ENCODE data around the gene SHISAL2B. TPM values are rescaled to one million over a fixed set of nuclear protein-coding genes. Genes with fewer than 3 reads are reported as not detected.

The SHISAL2B gene
- total RNA-seq, 1 donor from 2014 or later, result not detected

GRCh38 chr5:64744914-64745313, 54.6 kb downstream of the SHISAL2B start:
- Mint-ChIP-seq H3K36me3 (ENCODE audit: unreplicated experiment) (no peaks in the 10 kb centered on the region), H3K4me3 (ENCODE audit: unreplicated experiment) (no peak overlapping the region), H3K9me3 (ENCODE audit: unreplicated experiment) (no peaks in the 10 kb centered on the region), H3K27me3 (ENCODE audit: unreplicated experiment) (no peaks in the 10 kb centered on the region), H3K4me1 (ENCODE audit: low read depth, unreplicated experiment) (peaks cover 5% of the 10 kb centered on the region), H3K27ac (ENCODE audit: unreplicated experiment) (no peak overlapping the region)
- no peak for TF ChIP-seq CTCF (IDR thresholded peaks at IDR 0.05; ENCODE audit: partially characterized antibody, unreplicated experiment)
- no peak for DNase-seq

GRCh38 chr5:64746446-64746845, 56.1 kb downstream of the SHISAL2B start:
- DNase-seq, result no peak
- Mint-ChIP-seq H3K27me3 (ENCODE audit: unreplicated experiment) (no peaks in the 10 kb centered on the region), H3K4me1 (ENCODE audit: low read depth, unreplicated experiment) (peaks cover 5% of the 10 kb centered on the region), H3K9me3 (ENCODE audit: unreplicated experiment) (no peaks in the 10 kb centered on the region), H3K4me3 (ENCODE audit: unreplicated experiment) (no peak overlapping the region), H3K27ac (ENCODE audit: unreplicated experiment) (no peak overlapping the region), H3K36me3 (ENCODE audit: unreplicated experiment) (no peaks in the 10 kb centered on the region)
- no peak for TF ChIP-seq CTCF (IDR thresholded peaks at IDR 0.05; ENCODE audit: partially characterized antibody, unreplicated experiment)

DNA sequence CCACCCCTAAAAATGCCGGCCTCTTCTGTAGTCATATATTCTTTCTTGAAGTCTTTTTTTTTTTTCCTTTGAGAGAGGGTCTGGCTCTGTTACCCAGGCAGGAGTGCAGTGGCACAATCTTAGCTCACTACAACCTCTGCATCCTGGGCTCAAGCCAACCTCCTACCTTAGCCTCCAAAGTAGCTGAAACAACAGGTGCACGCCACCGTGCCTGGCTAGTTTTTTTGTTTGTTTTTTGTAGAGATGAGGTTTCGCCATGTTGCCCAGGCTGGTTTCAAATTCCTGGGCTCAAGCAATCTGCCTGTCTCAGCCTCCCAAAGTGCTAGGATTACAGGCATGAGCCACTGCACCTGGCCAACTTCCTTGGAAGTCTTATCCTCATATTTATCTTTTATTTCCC, 59.1 kb downstream of the SHISAL2B start:
- Mint-ChIP-seq H3K4me1 (ENCODE audit: low read depth, unreplicated experiment) (no peaks in the 10 kb centered on the region), H3K27ac (ENCODE audit: unreplicated experiment) (no peak overlapping the region), H3K36me3 (ENCODE audit: unreplicated experiment) (no peaks in the 10 kb centered on the region), H3K9me3 (ENCODE audit: unreplicated experiment) (no peaks in the 10 kb centered on the region), H3K4me3 (ENCODE audit: unreplicated experiment) (no peak overlapping the region), H3K27me3 (ENCODE audit: unreplicated experiment) (no peaks in the 10 kb centered on the region)
- no peak for TF ChIP-seq CTCF (IDR thresholded peaks at IDR 0.05; ENCODE audit: partially characterized antibody, unreplicated experiment)
- DNase-seq, result no peak

- H3K9me3 Mint-ChIP-seq (ENCODE audit: unreplicated experiment), result no peaks in the 10 kb centered on the region
- no peaks in the 10 kb centered on the region for H3K4me1 Mint-ChIP-seq (ENCODE audit: low read depth, unreplicated experiment)
- H3K27ac Mint-ChIP-seq (ENCODE audit: unreplicated experiment), result no peak overlapping the region
- no peaks in the 10 kb centered on the region for H3K36me3 Mint-ChIP-seq (ENCODE audit: unreplicated experiment)
- H3K4me3 Mint-ChIP-seq (ENCODE audit: unreplicated experiment), result no peak overlapping the region
- H3K27me3 Mint-ChIP-seq (ENCODE audit: unreplicated experiment), result no peaks in the 10 kb centered on the region
- DNase-seq, result no peak
- no peak for TF ChIP-seq CTCF (IDR thresholded peaks at IDR 0.05; ENCODE audit: partially characterized antibody, unreplicated experiment)
These were observed 63.8 kb downstream of the SHISAL2B start for GRCh38 chr5:64754066-64754465.

- Mint-ChIP-seq H3K4me1 (ENCODE audit: low read depth, unreplicated experiment) (peaks cover 9% of the 10 kb centered on the region), H3K36me3 (ENCODE audit: unreplicated experiment) (no peaks in the 10 kb centered on the region), H3K9me3 (ENCODE audit: unreplicated experiment) (no peaks in the 10 kb centered on the region), H3K4me3 (ENCODE audit: unreplicated experiment) (no peak overlapping the region), H3K27me3 (ENCODE audit: unreplicated experiment) (no peaks in the 10 kb centered on the region), H3K27ac (ENCODE audit: unreplicated experiment) (no peak overlapping the region)
- no peak for TF ChIP-seq CTCF (IDR thresholded peaks at IDR 0.05; ENCODE audit: partially characterized antibody, unreplicated experiment)
- DNase-seq, result no peak
These were observed 68.6 kb downstream of the SHISAL2B start for GRCh38 chr5:64758901-64759300.

Data from glutamatergic neuron (in vitro differentiated cells).